Activated CD4-positive, alpha-beta T cell treated with anti-CD3 and anti-CD28 coated beads, Interleukin-2, amount 50 U/mL, for 1 hour (primary cell): ENCODE data around the gene CHRNA4.

ENCODE experiments used
- DNase-seq: peaks from one replicate; pipeline ENCODE4 v3.0.0-alpha.2; 2020

CHRNA4 gene

DNA sequence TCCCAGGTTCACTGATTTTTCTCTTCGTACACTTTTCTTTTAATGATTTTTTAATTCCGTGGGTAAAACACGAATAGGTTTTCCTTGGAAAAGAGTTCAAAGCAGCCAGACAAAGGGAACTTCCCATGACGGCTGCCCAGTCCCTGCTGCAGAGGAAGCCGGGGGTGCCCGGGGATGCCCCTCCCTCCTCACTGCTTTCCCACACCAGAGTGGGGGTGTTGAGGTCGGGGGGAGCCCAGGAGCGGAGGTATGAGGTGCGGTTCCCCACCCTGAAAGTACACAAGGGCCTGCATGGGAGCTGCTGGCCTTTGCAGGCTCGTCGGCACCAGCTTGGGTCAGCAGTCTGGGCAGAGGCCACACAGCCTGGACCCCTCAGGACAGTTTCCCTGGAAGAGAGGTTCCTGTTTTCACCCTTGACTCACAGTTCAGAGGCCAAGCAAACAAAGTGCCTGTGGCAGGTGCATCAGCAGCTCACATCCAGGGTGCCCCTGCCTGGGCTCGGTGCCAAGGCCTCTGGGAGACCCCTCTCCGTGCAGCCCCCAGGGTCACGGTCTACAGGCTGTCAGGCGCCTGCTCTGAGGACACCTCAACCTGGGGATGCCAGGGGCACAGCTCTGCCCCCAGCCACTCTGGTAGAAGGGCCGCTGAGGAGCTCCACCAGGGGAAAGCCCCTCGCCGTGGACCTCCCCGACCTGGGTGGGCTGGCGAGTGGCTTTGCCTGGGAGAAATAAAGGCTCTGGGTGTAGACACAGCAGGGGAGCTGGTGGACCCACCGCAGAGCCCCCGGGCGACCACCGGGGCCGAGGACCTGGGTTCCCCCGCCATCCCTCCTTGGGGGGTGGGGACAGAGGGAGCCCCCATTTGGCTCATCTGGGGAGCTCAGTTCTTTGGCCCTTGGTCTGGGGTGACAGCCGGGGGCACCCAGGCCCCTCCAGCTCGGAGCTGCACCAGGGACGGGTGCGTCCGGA is 15.4 kb upstream of the CHRNA4 start:
- DNase-seq, result no peak

DNA sequence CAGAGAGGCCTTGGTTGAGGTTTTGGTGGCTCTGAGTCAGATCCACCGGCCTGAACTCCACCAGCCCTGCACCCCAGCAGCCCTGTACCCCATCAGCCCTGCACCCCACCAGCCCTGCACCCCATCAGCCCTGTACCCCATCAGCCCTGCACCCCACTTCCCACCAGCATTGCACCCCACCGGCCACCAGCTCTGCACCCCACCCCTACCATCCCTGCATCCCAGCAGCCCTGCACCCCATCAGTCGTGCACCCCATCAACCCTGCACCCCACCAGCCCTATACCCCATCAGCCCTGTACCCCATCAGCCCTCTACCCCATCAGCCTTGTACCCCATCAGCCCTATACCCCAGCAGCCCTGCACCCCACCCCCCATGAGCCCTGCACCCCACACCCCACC is 14.3 kb upstream of the CHRNA4 start:
- no peak for DNase-seq

DNA sequence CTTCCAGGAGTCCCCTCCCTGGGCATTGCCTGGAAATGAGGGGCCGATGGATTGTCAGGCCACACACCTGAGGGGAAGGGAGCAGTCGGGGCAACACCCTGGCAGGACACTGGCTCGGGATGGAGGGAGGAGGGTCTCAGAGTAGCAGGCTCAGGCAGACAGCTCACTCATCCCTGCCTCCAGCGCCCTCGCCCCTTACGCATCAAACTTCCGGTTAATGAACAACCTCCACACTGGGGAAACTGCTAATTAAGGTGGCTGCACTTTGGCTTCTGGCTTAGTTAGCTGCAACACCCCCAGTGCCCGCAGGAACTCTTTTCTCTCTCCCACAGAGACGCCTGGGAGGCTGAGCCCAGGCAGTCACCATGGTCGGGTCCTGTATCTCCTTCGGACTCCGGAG is 13.4 kb upstream of the CHRNA4 start:
- no peak for DNase-seq

DNA sequence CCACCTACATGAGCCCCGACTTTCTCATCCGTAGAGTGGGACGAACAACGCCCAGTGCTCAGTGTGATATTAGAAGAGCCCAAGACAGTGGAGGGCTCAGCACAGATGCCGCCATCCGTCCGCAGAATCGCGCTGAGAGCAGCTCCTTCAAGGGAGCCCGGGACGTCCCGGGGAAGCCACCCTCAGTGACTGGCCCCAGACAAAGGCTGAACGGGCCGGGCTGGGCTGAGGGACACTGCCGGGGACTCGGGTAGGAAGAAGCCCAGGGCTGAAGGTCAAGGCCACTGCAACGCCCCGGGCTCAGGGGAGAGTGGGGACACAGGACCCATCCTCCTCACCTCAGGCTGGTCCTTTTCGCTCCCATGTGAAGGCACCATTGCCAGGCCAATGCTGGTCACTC is 12.8 kb upstream of the CHRNA4 start:
- no peak for DNase-seq

DNA sequence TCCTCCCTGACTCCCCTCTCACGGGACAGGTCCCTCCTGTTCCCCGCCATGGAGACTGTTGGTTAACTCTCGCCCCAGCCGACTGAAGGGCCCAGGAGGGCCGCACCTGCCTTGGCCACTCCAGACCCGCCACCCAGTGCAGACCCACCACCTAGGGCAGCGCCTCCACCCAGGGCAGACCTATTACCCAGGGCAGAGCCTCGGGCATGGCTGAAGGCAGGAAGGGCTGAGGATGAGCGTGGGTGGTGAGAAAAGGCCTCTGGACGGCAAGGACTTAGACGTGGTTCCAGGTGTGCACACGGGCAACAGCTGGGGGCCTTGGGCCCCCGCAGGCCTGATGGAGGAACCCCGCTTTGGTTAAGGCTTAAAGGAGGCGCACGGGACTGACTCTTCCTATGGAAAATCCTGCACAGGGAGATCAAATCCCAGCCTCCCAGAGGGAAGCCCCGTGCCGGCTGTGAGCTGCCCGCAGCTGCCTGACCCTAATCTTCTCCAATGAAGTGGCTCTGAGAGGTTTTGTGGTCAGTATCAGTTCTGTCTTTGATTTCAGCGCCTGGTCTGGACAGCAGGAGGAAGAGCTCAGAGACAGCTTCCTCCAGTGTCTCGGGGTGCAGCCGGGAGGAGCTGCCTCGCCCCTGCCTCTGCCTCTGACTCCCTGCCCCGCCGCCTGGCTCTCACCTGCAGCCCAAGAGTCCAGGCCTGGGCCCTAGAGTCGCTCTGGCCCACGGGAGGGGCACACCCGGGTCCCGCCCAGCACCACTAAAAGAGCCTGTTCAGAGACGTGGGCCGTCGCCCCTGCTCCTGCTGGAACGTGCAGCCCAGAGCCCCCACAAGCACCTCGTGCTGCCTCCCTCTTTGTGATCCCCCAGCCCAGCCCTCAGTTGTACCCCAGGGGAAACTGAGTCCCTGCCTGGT is 12.1 kb upstream of the CHRNA4 start:
- DNase-seq, result no peak

DNA sequence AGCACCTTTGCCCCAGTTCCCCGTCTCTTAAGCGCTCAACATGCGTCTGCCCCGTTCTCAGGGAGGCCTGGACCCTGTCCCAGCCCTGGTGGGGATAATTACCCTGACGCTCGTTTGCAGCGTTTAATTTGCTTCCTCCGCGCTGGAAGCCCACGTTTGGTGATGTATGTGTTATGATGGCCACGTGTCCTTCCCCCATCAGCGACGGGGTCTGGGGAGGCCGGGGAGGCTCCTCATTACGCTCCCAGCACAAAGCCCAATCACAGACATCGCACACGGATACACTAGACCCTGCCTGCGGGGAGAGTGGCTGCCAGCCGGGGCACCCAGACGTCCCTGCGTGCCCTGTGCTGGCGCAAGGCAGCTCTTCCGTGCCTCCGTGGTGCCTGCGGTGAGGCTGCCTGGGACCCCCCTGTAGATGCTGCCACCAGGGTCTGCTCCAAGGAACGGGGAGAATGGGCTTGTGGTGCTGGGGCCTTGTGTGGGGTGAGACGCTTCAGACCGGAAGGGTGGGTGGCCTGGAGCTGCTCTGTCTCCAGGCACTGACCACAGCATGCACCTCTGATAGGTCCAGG is 10.2 kb upstream of the CHRNA4 start:
- no peak for DNase-seq

DNA sequence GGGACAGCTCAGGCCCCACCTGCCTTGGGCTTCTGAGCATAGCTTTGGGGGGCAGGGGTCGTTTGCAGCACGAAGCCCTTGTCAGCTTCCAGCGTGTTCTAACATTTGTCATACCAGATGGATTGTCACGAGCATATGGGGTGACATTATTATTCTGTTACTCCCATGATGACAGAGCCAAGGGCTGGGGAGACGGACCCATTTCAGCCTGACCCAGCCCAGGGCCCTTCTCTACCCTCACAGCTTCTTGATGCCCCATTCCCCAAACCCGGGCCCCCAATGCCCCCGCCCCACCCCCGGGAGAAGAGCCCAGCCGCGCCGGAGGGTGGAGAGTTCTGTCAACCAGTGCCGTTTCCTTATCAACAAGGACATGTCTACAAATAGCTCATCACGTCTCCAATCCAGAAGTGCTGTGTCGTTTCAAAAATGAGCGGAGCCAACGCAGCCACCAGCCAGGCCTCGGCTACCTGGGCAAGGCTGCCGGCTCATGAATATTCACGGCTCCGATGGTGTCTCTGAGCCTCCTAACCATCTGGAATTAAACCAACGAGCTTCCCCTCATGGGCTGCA is 9.6 kb upstream of the CHRNA4 start:
- no peak for DNase-seq

DNA sequence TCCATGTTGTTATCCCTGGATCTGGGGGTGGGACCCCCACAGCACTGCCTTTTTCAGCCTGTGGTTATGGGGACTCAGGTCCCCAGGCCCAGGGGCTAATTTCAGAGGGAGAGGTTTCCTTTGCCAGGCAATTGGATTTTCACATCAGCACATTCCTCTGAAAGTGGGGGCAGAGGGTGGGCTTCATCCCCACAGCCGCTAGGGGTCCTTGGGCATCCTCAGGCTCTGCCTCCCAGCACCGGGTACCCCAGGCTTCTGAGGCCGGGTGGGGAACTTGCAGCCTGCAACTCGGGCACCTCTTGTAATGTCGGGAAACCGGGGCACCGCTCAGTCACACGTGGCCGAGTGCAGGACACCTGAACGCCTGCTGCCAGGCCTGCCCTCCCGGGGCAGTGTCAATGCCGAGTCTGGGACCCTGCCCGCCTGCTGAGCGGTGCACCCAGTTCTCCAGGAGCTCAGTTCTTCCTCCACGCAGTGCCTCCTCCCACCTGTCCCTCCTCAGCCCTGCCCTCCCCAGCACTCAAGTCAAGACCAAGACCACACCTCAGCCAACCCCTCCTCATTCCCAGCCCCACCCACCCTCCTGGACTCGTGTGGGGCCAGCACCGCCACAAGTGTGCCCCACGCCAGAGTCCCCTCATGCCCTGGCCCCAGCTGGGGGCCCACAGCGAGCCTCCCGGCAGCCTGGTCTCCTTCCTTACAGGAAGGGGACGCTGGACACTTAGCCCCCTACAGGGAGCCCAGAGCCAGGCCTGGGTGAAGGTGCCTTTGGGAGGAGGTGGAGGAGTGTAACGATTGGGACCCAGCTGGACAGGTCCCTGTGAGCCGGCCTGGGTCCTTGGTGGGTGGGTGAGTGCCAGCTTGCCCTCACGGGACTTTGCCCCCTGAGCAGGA is 8.8 kb upstream of the CHRNA4 start:
- no peak for DNase-seq

DNA sequence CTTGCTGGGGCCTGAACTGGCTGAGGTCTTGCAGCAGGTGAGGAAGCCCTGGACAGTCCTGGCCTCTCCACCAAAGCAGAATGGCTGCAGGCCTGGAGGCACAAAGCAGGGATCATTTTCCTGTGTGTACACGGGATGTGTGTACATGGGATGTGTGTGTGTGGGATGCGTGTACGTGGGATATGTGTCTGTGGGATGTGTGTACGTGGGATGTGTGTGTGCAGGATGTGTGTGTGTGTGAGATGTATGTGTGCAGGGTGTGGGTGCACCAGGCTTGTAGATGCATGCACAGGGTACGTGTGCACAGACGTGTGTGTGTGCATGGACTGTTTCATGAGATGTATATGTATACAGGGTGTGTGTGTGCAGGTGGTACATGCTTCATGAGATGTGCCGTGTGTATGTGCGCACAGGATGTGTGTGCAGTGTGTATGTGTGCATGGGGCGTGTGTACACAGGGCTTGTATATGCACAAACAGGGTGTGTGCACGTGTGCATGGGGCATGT is 7.9 kb upstream of the CHRNA4 start:
- DNase-seq, result no peak

DNA sequence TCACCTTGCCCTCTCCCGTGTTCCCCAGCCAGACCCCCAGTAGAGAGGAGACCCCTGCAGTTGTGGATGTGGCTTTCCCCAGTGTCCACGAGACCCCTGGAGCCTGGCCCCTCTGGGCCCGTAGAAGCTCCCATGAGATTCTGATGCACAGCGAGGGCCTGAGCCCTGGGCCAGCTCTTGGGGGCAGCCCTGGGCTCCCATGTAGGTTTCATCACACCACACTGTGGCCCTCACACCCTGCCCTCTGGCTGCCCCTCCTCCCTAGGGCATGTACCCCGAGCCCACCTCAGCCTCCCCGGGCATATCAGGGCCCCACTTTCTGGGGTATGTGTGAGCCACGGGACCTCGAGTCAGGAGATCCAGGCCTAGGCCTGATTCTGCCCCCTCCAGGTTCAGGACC is 7.0 kb upstream of the CHRNA4 start:
- no peak for DNase-seq

DNA sequence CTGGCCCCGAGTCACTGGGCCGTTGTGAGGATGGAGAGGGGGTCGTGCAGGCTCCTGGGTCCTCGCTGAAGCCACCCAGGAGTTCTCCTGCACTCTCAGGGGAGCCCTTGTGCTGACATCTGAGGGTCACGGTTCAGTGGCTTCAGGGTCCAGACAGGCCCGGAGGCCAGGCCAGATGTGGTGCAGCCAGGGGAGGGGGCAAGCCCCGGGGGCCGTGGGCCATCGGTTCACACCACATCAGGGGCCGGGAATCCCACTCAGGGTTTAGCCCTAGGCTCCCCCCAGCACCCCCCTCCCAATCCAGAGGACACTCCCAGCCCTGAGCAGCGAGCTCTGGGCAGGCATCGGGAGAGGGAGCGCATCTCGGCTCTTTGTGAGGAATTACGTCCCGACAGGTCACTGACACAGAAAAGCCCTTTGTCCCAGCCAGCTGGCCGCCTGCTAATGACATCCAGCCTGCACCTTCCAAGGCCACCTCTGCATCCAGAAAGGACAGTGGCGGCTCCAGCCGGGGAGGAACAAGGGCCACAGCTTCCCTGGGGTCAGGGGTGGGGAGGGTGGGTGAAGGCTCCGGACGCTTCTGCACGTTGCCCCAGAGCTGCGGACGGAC is 6.4 kb upstream of the CHRNA4 start:
- no peak for DNase-seq

DNA sequence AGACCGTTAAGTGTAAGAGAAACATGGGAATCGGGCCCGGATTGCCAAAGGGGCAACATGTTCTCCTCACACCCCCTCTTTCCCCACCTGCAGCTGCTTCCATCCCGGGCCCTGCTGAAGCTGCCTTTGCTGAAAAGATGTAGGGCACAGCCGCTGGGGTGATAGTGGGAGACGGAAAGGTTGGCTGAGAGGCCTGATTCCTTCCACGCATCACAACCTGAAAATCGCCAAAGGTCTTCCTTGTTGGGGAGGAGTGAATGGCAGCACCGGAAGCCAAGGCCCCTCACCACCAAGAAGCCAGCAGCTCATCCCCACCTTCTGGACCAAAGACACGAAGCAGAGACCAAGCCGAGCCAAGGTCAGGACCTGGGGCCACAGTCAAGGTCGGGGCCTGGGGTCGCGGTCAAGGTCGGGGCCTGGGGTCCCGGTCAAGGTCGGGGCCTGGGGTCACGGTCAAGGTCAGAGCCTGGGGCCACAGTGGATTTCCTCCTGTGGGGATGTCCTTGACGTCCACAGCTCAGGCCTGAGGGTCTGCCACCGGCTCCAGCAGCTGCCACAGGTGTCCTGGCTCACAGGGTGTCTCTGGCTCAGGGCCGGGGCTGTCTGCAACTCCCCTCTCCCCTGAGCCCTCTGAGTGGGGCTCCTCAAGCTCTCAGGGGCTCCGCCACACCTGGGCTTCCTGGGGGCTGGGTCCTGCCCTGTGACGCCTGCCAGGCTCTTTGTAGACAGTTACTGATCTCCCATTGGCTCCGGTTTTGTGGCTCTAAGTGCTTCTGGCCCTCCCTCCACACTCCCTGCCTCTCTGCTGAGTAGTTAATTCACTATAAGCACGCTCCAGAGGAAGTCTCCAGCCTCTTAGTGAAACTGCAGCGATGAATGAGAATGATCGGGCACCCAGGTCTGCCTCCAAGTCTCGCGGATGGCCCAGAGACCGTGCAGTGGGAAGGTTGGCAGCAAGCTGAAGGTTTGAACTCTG is 5.5 kb upstream of the CHRNA4 start:
- no peak for DNase-seq

DNA sequence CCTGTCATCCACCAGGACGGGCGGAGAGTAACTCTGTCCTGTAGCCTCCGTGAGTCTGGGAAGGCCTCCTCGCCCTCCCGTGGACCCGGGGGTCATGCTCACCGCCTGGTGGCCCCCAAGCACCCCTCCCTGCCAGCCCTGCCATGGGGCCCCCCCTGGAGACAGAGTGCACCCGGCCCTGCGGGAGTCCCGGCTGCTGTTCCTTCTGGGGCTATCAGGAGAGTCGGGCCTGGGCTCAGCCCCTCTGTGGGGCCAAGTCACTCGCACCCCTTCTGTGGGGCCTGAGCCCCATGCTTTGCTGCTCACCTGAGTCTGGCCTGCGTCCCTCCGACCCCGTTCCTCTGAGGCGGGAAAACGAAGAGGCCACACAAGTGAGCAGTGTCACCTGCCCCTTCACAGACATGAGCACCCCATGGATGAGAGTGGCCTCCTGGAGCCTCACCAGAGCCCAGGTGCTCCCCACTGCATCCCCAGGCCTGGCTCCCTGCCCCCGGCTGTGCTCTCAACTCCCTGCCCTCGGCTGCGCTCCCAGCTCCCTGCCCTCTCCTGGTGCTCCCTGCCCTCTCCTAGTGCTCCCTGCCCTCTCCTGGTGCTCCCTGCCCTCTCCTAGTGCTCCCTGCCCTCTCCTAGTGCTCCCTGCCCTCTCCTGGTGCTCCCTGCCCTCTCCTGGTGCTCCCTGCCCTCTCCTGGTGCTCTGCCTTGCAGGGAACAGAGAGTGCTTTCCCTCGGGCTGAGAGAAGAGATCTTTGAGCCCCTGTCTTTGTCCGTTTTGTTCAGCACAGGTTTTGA is 4.6 kb upstream of the CHRNA4 start:
- no peak for DNase-seq

DNA sequence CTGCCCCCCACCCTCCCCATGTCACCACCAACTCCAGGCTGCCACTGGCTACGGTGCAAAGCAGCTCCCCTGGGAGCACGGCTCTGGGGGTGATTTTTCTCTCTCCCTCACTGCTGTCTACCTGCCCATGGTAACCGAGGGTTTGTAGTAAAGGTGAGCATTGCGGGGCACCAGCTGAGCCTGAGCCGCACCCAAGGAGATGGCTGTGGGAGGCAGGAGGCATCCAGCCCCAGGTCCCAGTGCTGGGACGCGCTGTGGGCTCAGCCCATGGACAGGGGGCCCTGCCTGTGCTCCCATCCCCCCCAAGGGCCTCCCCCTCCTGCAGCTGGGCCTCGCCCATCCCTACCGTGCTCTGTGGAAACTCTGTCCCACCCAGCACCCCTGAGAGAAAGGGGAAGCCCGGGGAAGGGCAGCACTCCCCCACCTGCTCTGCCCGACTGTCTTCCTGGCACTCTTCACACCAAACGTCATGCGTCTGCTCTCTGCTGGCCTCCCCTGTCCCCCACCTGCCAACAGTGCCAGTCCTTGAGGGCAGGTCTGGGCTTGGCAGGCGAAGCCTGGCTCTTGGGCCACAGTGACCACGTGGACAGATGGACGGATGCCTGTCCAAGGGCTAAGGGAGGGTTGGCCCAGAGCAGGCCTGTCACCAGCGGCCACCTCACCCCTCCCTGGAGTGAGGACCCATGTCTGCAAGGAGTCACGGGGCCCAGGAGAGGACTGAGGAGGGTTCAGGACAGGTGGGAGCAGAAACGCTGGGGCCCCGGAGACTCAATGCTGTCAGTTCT is 3.8 kb upstream of the CHRNA4 start:
- no peak for DNase-seq

DNA sequence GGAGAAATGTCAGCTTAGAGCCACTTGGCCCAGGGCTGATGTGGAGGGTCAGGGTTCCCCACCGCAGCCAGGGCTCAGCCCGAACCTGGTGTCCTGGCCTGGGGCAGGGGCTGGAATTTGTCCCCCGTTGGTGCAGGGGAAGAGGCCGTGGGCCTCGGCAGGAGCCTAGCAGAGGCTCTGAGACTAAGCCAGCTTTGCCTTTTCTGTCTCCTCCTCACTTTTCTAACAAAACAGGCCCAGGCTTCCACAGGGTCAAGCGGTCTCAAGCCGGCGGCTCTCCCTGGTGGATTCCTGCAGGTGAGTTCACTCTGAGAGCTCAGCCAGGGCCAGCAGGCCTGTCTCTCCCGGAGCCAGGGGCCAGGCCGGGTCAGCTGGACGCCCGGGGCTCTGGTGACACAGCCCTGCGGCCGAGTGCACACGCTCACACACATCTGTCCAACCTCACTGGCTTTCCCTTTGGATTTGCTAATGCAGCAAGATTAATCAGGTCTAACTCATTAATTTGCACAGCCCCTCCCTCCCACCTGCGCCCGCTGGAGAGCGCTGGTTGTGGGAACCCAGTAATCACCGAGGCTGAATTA is 2.9 kb upstream of the CHRNA4 start:
- no peak for DNase-seq

DNA sequence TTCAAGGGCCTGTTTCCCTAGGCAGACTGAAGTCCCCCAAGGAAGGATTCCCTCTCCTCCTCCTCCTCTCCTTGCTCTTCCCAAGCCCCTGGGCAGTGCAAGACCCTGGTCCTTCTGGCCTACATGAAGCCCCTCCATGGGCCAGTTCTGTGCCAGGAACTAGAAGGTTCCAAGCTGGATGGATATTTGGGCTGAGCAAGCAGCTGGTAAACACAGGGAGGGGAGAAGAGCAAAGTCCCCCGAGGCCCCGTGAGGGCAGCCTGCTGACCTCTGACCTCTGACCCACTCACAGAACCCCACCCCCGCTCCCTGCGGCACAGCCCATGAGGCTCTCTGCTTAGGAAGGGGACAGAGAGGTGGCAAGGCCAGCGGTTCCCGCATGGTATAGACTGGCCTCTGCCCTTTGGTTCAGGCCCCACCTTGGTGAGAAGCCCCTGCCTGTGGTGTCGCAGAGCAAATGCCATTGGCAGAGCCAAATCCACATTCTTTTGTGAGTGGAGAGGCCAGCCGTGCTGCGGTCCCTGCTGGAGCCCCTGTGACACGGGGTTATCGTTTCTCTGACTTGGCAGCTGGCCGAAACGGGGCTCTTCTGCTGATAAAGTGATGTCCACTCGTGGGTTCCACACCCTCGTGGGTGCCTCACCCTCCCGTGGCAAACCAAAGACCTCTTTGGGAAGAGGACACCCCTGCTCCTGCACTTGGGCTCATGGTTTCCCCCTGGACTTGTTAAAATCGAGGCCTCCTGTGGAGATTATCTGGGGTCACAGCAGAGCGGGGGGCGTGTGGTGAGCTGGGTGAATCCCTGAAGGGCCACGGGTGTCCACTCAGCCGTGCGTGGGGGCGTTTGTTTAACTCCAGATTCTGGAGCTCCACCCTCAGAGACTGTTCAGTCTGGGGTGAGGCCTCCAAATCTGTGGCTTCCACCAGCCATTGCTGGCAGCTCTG is 2.1 kb upstream of the CHRNA4 start:
- no peak for DNase-seq
